Measurements from ENCODE around the gene PLCG2. TPM values are rescaled to one million over a fixed set of nuclear protein-coding genes. Genes with fewer than 3 reads are reported as not detected.

The PLCG2 gene
- total and polyA plus RNA-seq, 2 of the 8 experiments (the other 6 are each of a cell fraction or from before 2014, with no cell fraction given), result 6.1 to 6.9 TPM

GRCh38 chr16:81900456-81900855 is 121.4 kb downstream of the PLCG2 start:
- CTCF ChIA-PET (ENCODE audit: partially characterized antibody), result interaction anchor here (0.6 to 13.3 kb wide), 6 partner anchors 10 to 328 kb away, joined by 3 to 138 read pairs (median 3); no protein-coding TSS in a partner anchor
- H3K56ac ChIP-seq (replicated peaks; ENCODE audit: insufficient read length, low read depth, low read length), result no peak overlapping the region
- no peak for TF ChIP-seq MAFK (IDR thresholded peaks at IDR 0.05; ENCODE audit: low read depth, low read length)
- TF ChIP-seq EZH2 (IDR thresholded peaks at IDR 0.05; ENCODE audit: low read depth, low read length, severe bottlenecking), result no peak
- TF ChIP-seq SP4 (IDR thresholded peaks at IDR 0.05; ENCODE audit: low read length), result no peak
- TF ChIP-seq CBX5 (IDR thresholded peaks at IDR 0.05; ENCODE audit: low read depth, low read length), result no peak
- TF ChIP-seq RXRA (IDR thresholded peaks at IDR 0.05; ENCODE audit: insufficient read depth, low read depth, low read length), result no peak
- TF ChIP-seq MAX (IDR thresholded peaks at IDR 0.05), result no peak
- no peak for TF ChIP-seq SRF (IDR thresholded peaks at IDR 0.05; ENCODE audit: low read depth, low read length)
- TF ChIP-seq SIRT6 (IDR thresholded peaks at IDR 0.05; ENCODE audit: low read length), result no peak
- no peak for TF ChIP-seq EP300 (IDR thresholded peaks at IDR 0.05; ENCODE audit: borderline replicate concordance in 1 of 2, low read depth in 2 of 2, low read length in 2 of 2)
- no peak for TF ChIP-seq FOSL1 (IDR thresholded peaks at IDR 0.05; ENCODE audit: insufficient read depth, low read depth, low read length)
- TF ChIP-seq TCF12 (IDR thresholded peaks at IDR 0.05; ENCODE audit: low read depth, low read length), result no peak
- TF ChIP-seq POU5F1 (IDR thresholded peaks at IDR 0.05; ENCODE audit: low read depth, low read length), result no peak
- no peak for TF ChIP-seq HDAC6 (IDR thresholded peaks at IDR 0.05; ENCODE audit: low read depth, low read length)
- TF ChIP-seq GTF2F1 (IDR thresholded peaks at IDR 0.05; ENCODE audit: borderline replicate concordance, low read depth, low read length), result no peak
- TF ChIP-seq NANOG (IDR thresholded peaks at IDR 0.05; ENCODE audit: insufficient read depth, low read depth, low read length, poor library complexity, severe bottlenecking), result no peak

More at GRCh38 chr16:81900456-81900855, 121.4 kb downstream of the PLCG2 start:
- Histone ChIP-seq H3K27me3 (replicated peaks in 1 of 4; ENCODE audit: control insufficient read depth in 3 of 4, extremely low read depth in 1 of 4, insufficient read depth in 3 of 4, low read length in 3 of 4) (no peaks in the 10 kb centered on the region), H3K23me2 (ENCODE audit: low read depth, low read length) (no peaks in the 10 kb centered on the region), H3K4me2 (ENCODE audit: insufficient read depth in 1 of 2, low read depth in 2 of 2, low read length in 2 of 2) (no peak overlapping the region), H2BK120ac (replicated peaks; ENCODE audit: low read depth, low read length) (no peak overlapping the region), H3K14ac (ENCODE audit: insufficient read length) (no peak overlapping the region), H2AK5ac (ENCODE audit: low read depth, low read length) (no peak overlapping the region), H4K5ac (ENCODE audit: insufficient read length, low read depth, low read length) (no peak overlapping the region), H3K9ac (replicated peaks in 1 of 4; ENCODE audit: extremely low read depth in 1 of 4, low read depth in 3 of 4, low read length in 3 of 4) (no peak overlapping the region), H3K79me1 (ENCODE audit: low read depth, low read length) (no peaks in the 10 kb centered on the region), H3K23ac (ENCODE audit: insufficient read length) (no peak overlapping the region), H2AFZ (ENCODE audit: low read length) (no peak overlapping the region), H3K4ac (replicated peaks; ENCODE audit: insufficient read length, low read depth, low read length) (no peak overlapping the region), H4K20me1 (replicated peaks in 1 of 2; ENCODE audit: control insufficient read depth in 1 of 2, insufficient read depth in 2 of 2, low read length in 2 of 2) (no peaks in the 10 kb centered on the region), H4K91ac (replicated peaks; ENCODE audit: insufficient read length, low read length) (no peak overlapping the region), H3K27ac (ENCODE audit: low read depth, low read length) (no peak overlapping the region), H3K36me3 (ENCODE audit: control insufficient read depth in 2 of 4, insufficient read depth in 4 of 4, low read length in 3 of 4) (no peaks in the 10 kb centered on the region), H3K4me3 (ENCODE audit: extremely low read depth in 1 of 4, insufficient read depth in 2 of 4, low read depth in 3 of 4, low read length in 4 of 4) (no peak overlapping the region), H3K4me1 (replicated peaks in 1 of 4; ENCODE audit: control insufficient read depth in 3 of 4, insufficient read depth in 4 of 4, low read length in 3 of 4) (no peaks in the 10 kb centered on the region; a peak in 2 of 7 replicates), H3K79me2 (ENCODE audit: control insufficient read depth in 1 of 2, insufficient read depth in 2 of 2, low read length in 2 of 2) (no peaks in the 10 kb centered on the region), H2BK15ac (ENCODE audit: low read length) (no peak overlapping the region), H2BK5ac (ENCODE audit: low read depth, low read length) (no peak overlapping the region), H2BK20ac (ENCODE audit: low read length) (no peak overlapping the region), H4K8ac (ENCODE audit: extremely low read depth, insufficient read depth, low read length) (no peak overlapping the region; the same call in 1 of the 2 replicates), H2BK12ac (ENCODE audit: low read depth, low read length) (no peak overlapping the region), H3K9me3 (ENCODE audit: insufficient read depth in 2 of 2, low read depth in 1 of 2, low read length in 1 of 2) (no peaks in the 10 kb centered on the region), H3K18ac (ENCODE audit: extremely low read depth, low read length) (no peak overlapping the region)
- DNase-seq (ENCODE audit: low read depth in 1 of 2, low spot score in 2 of 2) (no peak), FAIRE-seq (no peak)
- WGBS, 2 experiments (ENCODE audit: extremely low coverage in 1 of 2, insufficient coverage in 1 of 2, insufficient read length in 1 of 2, insufficient replicate concordance in 2 of 2, low coverage in 1 of 2, low lambda C conversion rate in 2 of 2, missing lambda C conversion rate in 1 of 2), result 90% methylated on average over 17 of the region's 17 CpGs; no CpG with 5 or more reads in 1 of the 2 experiments
- POLR2A ChIA-PET (ENCODE audit: partially characterized antibody), result no interaction called here
